WTC11 (cell line): ENCODE results near the gene BMPER. TPM values are rescaled to one million over a fixed set of nuclear protein-coding genes. Genes with fewer than 3 reads are reported as not detected.

Experiments used
- ATAC-seq: fragments of 200-7000 bp; cut with Tn5 transposase; 2 replicates; pipeline ENCODE4 v1.10.0; 2021; ENCODE audit warnings: mild to moderate bottlenecking, moderate library complexity
- CTCF ChIA-PET: fragments of 300-600 bp; sonication (Branson Sonifier 250); formaldehyde crosslinking; loops from one replicate; lab custom pipeline; 2021; ENCODE audit warnings: antibody characterized with exemption; lab: Charles Lee
- POLR2A ChIA-PET: fragments of 350-600 bp; sonication (Branson Sonifier 250); formaldehyde crosslinking; loops from one replicate; lab custom pipeline; 2021; ENCODE audit warnings: antibody characterized with exemption; lab: Charles Lee
- DNase-seq: peaks from one replicate; pipeline ENCODE4 v3.0.0; 2021; ENCODE audit warnings: low spot score
- H3K27ac Mint-ChIP-seq: 2 replicates; pipeline ENCODE4 v1.8.0; 2021; ENCODE audit warnings: mixed read lengths
- H3K27me3 Mint-ChIP-seq: 2 replicates; pipeline ENCODE4 v1.8.0; 2021; ENCODE audit warnings: low read depth, mild to moderate bottlenecking, moderate library complexity, mixed read lengths
- H3K36me3 Mint-ChIP-seq: 2 replicates; pipeline ENCODE4 v1.8.0; 2021; ENCODE audit warnings: mixed read lengths
- H3K4me1 Mint-ChIP-seq: 2 replicates; pipeline ENCODE4 v1.8.0; 2022; ENCODE audit warnings: mixed read lengths
- H3K4me3 Mint-ChIP-seq: 2 replicates; pipeline ENCODE4 v1.8.0; 2021; ENCODE audit warnings: mild to moderate bottlenecking, moderate library complexity, mixed read lengths
- H3K9me3 Mint-ChIP-seq: 2 replicates; pipeline ENCODE4 v1.8.0; 2021; ENCODE audit warnings: mixed read lengths
- ATF6 ChIP-seq: sonication (generic); formaldehyde crosslinking; IDR thresholded peaks from 2 replicates; pipeline ENCODE4 v1.8.1; 2023; ENCODE audit warnings: mild to moderate bottlenecking, missing genetic modification reagents
- E2F4 ChIP-seq: sonication (generic); formaldehyde crosslinking; IDR thresholded peaks from 2 replicates; pipeline ENCODE4 v1.8.1; 2022; ENCODE audit warnings: low read depth, mild to moderate bottlenecking, moderate library complexity, missing genetic modification reagents, borderline replicate concordance
- ELF4 ChIP-seq: sonication (generic); formaldehyde crosslinking; IDR thresholded peaks from 2 replicates; pipeline ENCODE4 v1.8.1; 2022; ENCODE audit warnings: low read depth, mild to moderate bottlenecking, moderate library complexity, missing genetic modification reagents
- ETV6 ChIP-seq: sonication (generic); formaldehyde crosslinking; IDR thresholded peaks from 2 replicates; pipeline ENCODE4 v1.8.1; 2022; ENCODE audit warnings: mild to moderate bottlenecking, missing genetic modification reagents
- GRHL2 ChIP-seq: fragments of 250-450 bp; sonication (Bioruptor Pico); IDR thresholded peaks from 2 replicates; pipeline ENCODE4 v1.8.0; 2022; ENCODE audit warnings: mild to moderate bottlenecking, moderate library complexity; ENCODE audit not compliant: insufficient replicate concordance, severe bottlenecking
- IRF1 ChIP-seq: sonication (generic); formaldehyde crosslinking; IDR thresholded peaks from 2 replicates; pipeline ENCODE4 v1.8.0; 2023; ENCODE audit warnings: missing genetic modification reagents
- JAZF1 ChIP-seq: fragments of 250-450 bp; sonication (Bioruptor Pico); IDR thresholded peaks from 2 replicates; pipeline ENCODE4 v1.9.0; 2021; ENCODE audit warnings: moderate library complexity, mild to moderate bottlenecking, inconsistent platforms
- PRDM15 ChIP-seq: sonication (generic); formaldehyde crosslinking; IDR thresholded peaks from 2 replicates; pipeline ENCODE4 v1.8.0; 2022; ENCODE audit warnings: missing genetic modification reagents
- RORB ChIP-seq: fragments of 250-450 bp; sonication (Bioruptor Pico); IDR thresholded peaks from 2 replicates; pipeline ENCODE4 v1.9.0; 2021; ENCODE audit warnings: mild to moderate bottlenecking
- TEAD4 ChIP-seq: sonication (generic); formaldehyde crosslinking; IDR thresholded peaks from 2 replicates; pipeline ENCODE4 v1.8.0; 2022; ENCODE audit warnings: mild to moderate bottlenecking, missing genetic modification reagents
- TP53 ChIP-seq: sonication (generic); formaldehyde crosslinking; IDR thresholded peaks from 2 replicates; pipeline ENCODE4 v1.8.1; 2023; ENCODE audit warnings: mild to moderate bottlenecking, missing genetic modification reagents
- ZNF396 ChIP-seq: fragments of 250-450 bp; sonication (Bioruptor Pico); IDR thresholded peaks from 2 replicates; pipeline ENCODE4 v1.8.0; 2021; ENCODE audit warnings: mild to moderate bottlenecking, moderate library complexity, borderline replicate concordance
- ZNF423 ChIP-seq: fragments of 250-450 bp; sonication (Bioruptor Pico); IDR thresholded peaks from 2 replicates; pipeline ENCODE4 v2.1.2; 2022; ENCODE audit warnings: mild to moderate bottlenecking, moderate library complexity
- total RNA-seq: library from RNA; stranded (reverse); gene quantifications from 3 replicates; pipeline ENCODE4 v1.2.3, GENCODE V29; 2021
- TF ChIP-seq, protein P1 (sequence below): sonication (generic); formaldehyde crosslinking; IDR thresholded peaks from 2 replicates; pipeline ENCODE4 v1.8.1; 2023; ENCODE audit warnings: mild to moderate bottlenecking, missing genetic modification reagents, moderate library complexity
- TF ChIP-seq, protein P2 (sequence below): fragments of 250-450 bp; sonication (Bioruptor Pico); IDR thresholded peaks from 2 replicates; pipeline ENCODE4 v1.9.0; 2021; ENCODE audit warnings: moderate library complexity, mild to moderate bottlenecking, inconsistent platforms, borderline replicate concordance
- TF ChIP-seq, protein P3 (sequence below): sonication (generic); formaldehyde crosslinking; IDR thresholded peaks from 2 replicates; pipeline ENCODE4 v1.8.1; 2022; ENCODE audit warnings: mild to moderate bottlenecking, moderate library complexity, missing genetic modification reagents
- TF ChIP-seq, protein P4 (sequence below): fragments of 200-600 bp; IDR thresholded peaks from 2 replicates; pipeline ENCODE4 v1.8.0; 2022; ENCODE audit warnings: antibody characterized with exemption
- TF ChIP-seq, protein P5 (sequence below): sonication (generic); formaldehyde crosslinking; IDR thresholded peaks from 2 replicates; pipeline ENCODE4 v1.8.1; 2023; ENCODE audit warnings: mild to moderate bottlenecking, moderate library complexity, missing genetic modification reagents
- TF ChIP-seq, protein P6 (sequence below): sonication (generic); formaldehyde crosslinking; IDR thresholded peaks from 2 replicates; pipeline ENCODE4 v1.8.1; 2023; ENCODE audit warnings: mild to moderate bottlenecking, missing genetic modification reagents, borderline replicate concordance

BMPER gene
- total RNA-seq, 1 experiment from 2014 or later, result 1.9 TPM

GRCh38 chr7:33900501-33900900 lies 4.8 kb upstream of the BMPER start:
- ChIA-PET CTCF (no interaction called here), POLR2A (no interaction called here)
- Mint-ChIP-seq H3K4me1 (peaks cover 43% of the 10 kb centered on the region), H3K27ac (no peak overlapping the region), H3K9me3 (peaks cover 5% of the 10 kb centered on the region; the same call in 1 of the 2 replicates), H3K4me3 (no peak overlapping the region), H3K36me3 (no peaks in the 10 kb centered on the region), H3K27me3 (peaks cover 31% of the 10 kb centered on the region)
- ATAC-seq, result no peak
- no peak for DNase-seq
- TF ChIP-seq, protein P1, sequence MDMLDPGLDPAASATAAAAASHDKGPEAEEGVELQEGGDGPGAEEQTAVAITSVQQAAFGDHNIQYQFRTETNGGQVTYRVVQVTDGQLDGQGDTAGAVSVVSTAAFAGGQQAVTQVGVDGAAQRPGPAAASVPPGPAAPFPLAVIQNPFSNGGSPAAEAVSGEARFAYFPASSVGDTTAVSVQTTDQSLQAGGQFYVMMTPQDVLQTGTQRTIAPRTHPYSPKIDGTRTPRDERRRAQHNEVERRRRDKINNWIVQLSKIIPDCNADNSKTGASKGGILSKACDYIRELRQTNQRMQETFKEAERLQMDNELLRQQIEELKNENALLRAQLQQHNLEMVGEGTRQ, result no peak
- TF ChIP-seq ETV6, result no peak
- TF ChIP-seq, protein P2, sequence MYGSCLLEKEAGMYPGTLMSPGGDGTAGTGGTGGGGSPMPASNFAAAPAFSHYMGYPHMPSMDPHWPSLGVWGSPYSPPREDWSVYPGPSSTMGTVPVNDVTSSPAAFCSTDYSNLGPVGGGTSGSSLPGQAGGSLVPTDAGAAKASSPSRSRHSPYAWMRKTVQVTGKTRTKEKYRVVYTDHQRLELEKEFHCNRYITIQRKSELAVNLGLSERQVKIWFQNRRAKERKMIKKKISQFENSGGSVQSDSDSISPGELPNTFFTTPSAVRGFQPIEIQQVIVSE (CRISPR knock-in tag), result no peak
- no peak for TF ChIP-seq IRF1
- no peak for TF ChIP-seq E2F4
- TF ChIP-seq, protein P3, sequence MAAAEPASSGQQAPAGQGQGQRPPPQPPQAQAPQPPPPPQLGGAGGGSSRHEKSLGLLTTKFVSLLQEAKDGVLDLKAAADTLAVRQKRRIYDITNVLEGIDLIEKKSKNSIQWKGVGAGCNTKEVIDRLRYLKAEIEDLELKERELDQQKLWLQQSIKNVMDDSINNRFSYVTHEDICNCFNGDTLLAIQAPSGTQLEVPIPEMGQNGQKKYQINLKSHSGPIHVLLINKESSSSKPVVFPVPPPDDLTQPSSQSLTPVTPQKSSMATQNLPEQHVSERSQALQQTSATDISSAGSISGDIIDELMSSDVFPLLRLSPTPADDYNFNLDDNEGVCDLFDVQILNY (CRISPR knock-in tag), result no peak
- TF ChIP-seq GRHL2, result no peak
- no peak for TF ChIP-seq ZNF423 (CRISPR knock-in tag)
- no peak for TF ChIP-seq JAZF1 (CRISPR knock-in tag)
- TF ChIP-seq, protein P4, sequence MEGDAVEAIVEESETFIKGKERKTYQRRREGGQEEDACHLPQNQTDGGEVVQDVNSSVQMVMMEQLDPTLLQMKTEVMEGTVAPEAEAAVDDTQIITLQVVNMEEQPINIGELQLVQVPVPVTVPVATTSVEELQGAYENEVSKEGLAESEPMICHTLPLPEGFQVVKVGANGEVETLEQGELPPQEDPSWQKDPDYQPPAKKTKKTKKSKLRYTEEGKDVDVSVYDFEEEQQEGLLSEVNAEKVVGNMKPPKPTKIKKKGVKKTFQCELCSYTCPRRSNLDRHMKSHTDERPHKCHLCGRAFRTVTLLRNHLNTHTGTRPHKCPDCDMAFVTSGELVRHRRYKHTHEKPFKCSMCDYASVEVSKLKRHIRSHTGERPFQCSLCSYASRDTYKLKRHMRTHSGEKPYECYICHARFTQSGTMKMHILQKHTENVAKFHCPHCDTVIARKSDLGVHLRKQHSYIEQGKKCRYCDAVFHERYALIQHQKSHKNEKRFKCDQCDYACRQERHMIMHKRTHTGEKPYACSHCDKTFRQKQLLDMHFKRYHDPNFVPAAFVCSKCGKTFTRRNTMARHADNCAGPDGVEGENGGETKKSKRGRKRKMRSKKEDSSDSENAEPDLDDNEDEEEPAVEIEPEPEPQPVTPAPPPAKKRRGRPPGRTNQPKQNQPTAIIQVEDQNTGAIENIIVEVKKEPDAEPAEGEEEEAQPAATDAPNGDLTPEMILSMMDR, result no peak
- TF ChIP-seq, protein P5, sequence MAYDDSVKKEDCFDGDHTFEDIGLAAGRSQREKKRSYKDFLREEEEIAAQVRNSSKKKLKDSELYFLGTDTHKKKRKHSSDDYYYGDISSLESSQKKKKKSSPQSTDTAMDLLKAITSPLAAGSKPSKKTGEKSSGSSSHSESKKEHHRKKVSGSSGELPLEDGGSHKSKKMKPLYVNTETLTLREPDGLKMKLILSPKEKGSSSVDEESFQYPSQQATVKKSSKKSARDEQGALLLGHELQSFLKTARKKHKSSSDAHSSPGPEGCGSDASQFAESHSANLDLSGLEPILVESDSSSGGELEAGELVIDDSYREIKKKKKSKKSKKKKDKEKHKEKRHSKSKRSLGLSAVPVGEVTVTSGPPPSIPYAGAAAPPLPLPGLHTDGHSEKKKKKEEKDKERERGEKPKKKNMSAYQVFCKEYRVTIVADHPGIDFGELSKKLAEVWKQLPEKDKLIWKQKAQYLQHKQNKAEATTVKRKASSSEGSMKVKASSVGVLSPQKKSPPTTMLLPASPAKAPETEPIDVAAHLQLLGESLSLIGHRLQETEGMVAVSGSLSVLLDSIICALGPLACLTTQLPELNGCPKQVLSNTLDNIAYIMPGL (CRISPR knock-in tag), result no peak
- TF ChIP-seq ATF6 (CRISPR knock-in tag), result no peak
- no peak for TF ChIP-seq TP53 (CRISPR knock-in tag)
- no peak for TF ChIP-seq ELF4
- no peak for TF ChIP-seq ZNF396
- TF ChIP-seq PRDM15 (CRISPR knock-in tag), result no peak
- no peak for TF ChIP-seq TEAD4 (CRISPR knock-in tag)
- TF ChIP-seq RORB (CRISPR knock-in tag), result no peak
- TF ChIP-seq, protein P6, sequence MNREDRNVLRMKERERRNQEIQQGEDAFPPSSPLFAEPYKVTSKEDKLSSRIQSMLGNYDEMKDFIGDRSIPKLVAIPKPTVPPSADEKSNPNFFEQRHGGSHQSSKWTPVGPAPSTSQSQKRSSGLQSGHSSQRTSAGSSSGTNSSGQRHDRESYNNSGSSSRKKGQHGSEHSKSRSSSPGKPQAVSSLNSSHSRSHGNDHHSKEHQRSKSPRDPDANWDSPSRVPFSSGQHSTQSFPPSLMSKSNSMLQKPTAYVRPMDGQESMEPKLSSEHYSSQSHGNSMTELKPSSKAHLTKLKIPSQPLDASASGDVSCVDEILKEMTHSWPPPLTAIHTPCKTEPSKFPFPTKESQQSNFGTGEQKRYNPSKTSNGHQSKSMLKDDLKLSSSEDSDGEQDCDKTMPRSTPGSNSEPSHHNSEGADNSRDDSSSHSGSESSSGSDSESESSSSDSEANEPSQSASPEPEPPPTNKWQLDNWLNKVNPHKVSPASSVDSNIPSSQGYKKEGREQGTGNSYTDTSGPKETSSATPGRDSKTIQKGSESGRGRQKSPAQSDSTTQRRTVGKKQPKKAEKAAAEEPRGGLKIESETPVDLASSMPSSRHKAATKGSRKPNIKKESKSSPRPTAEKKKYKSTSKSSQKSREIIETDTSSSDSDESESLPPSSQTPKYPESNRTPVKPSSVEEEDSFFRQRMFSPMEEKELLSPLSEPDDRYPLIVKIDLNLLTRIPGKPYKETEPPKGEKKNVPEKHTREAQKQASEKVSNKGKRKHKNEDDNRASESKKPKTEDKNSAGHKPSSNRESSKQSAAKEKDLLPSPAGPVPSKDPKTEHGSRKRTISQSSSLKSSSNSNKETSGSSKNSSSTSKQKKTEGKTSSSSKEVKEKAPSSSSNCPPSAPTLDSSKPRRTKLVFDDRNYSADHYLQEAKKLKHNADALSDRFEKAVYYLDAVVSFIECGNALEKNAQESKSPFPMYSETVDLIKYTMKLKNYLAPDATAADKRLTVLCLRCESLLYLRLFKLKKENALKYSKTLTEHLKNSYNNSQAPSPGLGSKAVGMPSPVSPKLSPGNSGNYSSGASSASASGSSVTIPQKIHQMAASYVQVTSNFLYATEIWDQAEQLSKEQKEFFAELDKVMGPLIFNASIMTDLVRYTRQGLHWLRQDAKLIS (CRISPR knock-in tag), result no peak
